Adrenal gland (tissue), 12 donors: ENCODE data around the gene TAF11L3. TPM values are rescaled to one million over a fixed set of nuclear protein-coding genes. Genes with fewer than 3 reads are reported as not detected.
"Not testable (repeated sequence)": the region's sequence is repeated elsewhere in the genome, so short reads cannot be mapped to it uniquely, and the experiment has no call there.

ENCODE experiments used
- DNase-seq, 7 donors: peaks; one replicate each; pipeline ENCODE4 v3.0.0-alpha.2; 2019 to 2020
- H3K27ac ChIP-seq, 5 donors: fragments of 200-600 bp; sonication (generic) in 4 of 5; 1 replicate in 3 of 5; 2 replicates in 2 of 5; pipeline versions ENCODE4 v1.5.1 to v1.8.0; 2016 to 2020; ENCODE audit warnings: mild to moderate bottlenecking in 1 of 5
- H3K27me3 ChIP-seq: fragments of 200-600 bp; 2 replicates; pipeline ENCODE4 v1.8.0; 2021
- H3K36me3 ChIP-seq, 2 donors: fragments of 200-600 bp; replicated peaks in 1 of 2; 1 replicate in 1 of 2; 2 replicates in 1 of 2; pipeline versions ENCODE4 v1.5.1 to v1.8.0; 2018 to 2022
- H3K4me1 ChIP-seq, 2 donors: fragments of 200-600 bp; replicated peaks in 1 of 2; 1 replicate in 1 of 2; 2 replicates in 1 of 2; pipeline versions ENCODE4 v1.5.1 to v1.8.0; 2018 to 2021
- H3K4me3 ChIP-seq, 4 donors: fragments of 200-600 bp; sonication (generic) in 3 of 4; one replicate each; pipeline ENCODE4 v1.5.1; 2016 to 2018
- H3K9me3 ChIP-seq, 3 donors: fragments of 200-600 bp; sonication (generic) in 1 of 3; replicated peaks in 1 of 3; 1 replicate in 2 of 3; 2 replicates in 1 of 3; pipeline versions ENCODE4 v1.5.1 to v1.8.0; 2016 to 2021
- POLR2A ChIP-seq, 2 donors: fragments of 450-650 bp; IDR thresholded peaks; one replicate each; pipeline ENCODE4 v1.6.1; 2017; ENCODE audit warnings: antibody characterized with exemption in 2 of 2, mild to moderate bottlenecking in 2 of 2, moderate library complexity in 1 of 2
- WGBS, 4 donors: extraction: QIAGEN DNeasy Blood & Tissue Kit in 2 of 4; methylation state at CpG; one replicate each; pipeline versions ENCODE4 v1.1.5 to v1.1.7; 2013 to 2017; 5-methylcytosine and 5-hydroxymethylcytosine counted together
- intact Hi-C, 2 donors: fragments of 100-400 bp; cut with DNase I; formaldehyde crosslinking; loops; one replicate each; pipeline versions ENCODE4 v1.14.1 to v1.15.0; 2022 to 2023
- polyA plus RNA-seq, 3 donors: library from polyadenylated mRNA; stranded (reverse); fragments of 200-250 nt in 2 of 3; fragments of 350-450 nt in 1 of 3; fragmentation: Illumina TruSeq in 1 of 3; extraction: RNeasy Lipid Tissue Mini Kit (QIAGEN cat#74804) in 1 of 3; gene quantifications; one replicate each; pipeline ENCODE4 v1.2.3, GENCODE V29; 2013 to 2014
- total RNA-seq, 9 donors: library from RNA; depleted of rRNA in 4 of 9; stranded (reverse); fragments of >200 nt in 4 of 9; fragments of 120-200 nt in 1 of 9; fragmentation: NEBNext Ultra II Directional in 1 of 9; extraction: Animal tissue kit (Norgen Biotek cat#: 25700) in 1 of 9; gene quantifications; one replicate each; pipeline versions ENCODE4 v1.1.0 to v1.2.4, GENCODE V29; 2013 to 2023
- TF ChIP-seq, protein P1 (sequence below), 6 experiments: fragments of 450-650 bp in 4 of 6; fragments of 200-600 bp in 2 of 6; sonication (generic) in 1 of 6; IDR thresholded peaks; 1 replicate in 5 of 6; 2 replicates in 1 of 6; pipeline versions ENCODE4 v1.5.1 to v1.8.0; 2016 to 2021; ENCODE audit warnings: antibody characterized with exemption in 6 of 6, mild to moderate bottlenecking in 2 of 6, moderate library complexity in 1 of 6
- donor health status: healthy with polysubstance abuse.
- donor health status: Bipolar disorder and iron deficiency.
- donor health status: DM: yes; HTN: yes; CAD: no.
- donor health status: DM: no; HTN: no; CAD: no.
- donor health status: DM: no; HTN: no; CAD: no.
- donor health status: DM: yes; HTN: yes; CAD: no.

Gene TAF11L3
- total and polyA plus RNA-seq, 12 donors, result not detected

GRCh38 chr5:17492770-17493169, 25.4 kb upstream of the TAF11L3 start:
- Histone ChIP-seq H3K4me1 (no peaks in the 10 kb centered on the region), H3K27me3 (no peaks in the 10 kb centered on the region), H3K27ac (no peak overlapping the region), H3K9me3 (no peaks in the 10 kb centered on the region), H3K4me3 (no peak overlapping the region), H3K36me3 (no peaks in the 10 kb centered on the region)
- intact Hi-C loops, result no loop called here
- no peak for DNase-seq
- TF ChIP-seq, protein P1, sequence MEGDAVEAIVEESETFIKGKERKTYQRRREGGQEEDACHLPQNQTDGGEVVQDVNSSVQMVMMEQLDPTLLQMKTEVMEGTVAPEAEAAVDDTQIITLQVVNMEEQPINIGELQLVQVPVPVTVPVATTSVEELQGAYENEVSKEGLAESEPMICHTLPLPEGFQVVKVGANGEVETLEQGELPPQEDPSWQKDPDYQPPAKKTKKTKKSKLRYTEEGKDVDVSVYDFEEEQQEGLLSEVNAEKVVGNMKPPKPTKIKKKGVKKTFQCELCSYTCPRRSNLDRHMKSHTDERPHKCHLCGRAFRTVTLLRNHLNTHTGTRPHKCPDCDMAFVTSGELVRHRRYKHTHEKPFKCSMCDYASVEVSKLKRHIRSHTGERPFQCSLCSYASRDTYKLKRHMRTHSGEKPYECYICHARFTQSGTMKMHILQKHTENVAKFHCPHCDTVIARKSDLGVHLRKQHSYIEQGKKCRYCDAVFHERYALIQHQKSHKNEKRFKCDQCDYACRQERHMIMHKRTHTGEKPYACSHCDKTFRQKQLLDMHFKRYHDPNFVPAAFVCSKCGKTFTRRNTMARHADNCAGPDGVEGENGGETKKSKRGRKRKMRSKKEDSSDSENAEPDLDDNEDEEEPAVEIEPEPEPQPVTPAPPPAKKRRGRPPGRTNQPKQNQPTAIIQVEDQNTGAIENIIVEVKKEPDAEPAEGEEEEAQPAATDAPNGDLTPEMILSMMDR (IDR thresholded peaks at IDR 0.05), result no peak
- no peak for TF ChIP-seq POLR2A (IDR thresholded peaks at IDR 0.05)
- WGBS, 4 donors, result 81 to 89% (median 85%) methylated on average over 3 of the region's 3 CpGs

GRCh38 chr5:17497446-17497845, 20.7 kb upstream of the TAF11L3 start:
- no peak for DNase-seq
- TF ChIP-seq, protein P1 (IDR thresholded peaks at IDR 0.05), result no peak
- TF ChIP-seq POLR2A (IDR thresholded peaks at IDR 0.05), result no peak
- Histone ChIP-seq H3K4me1 (no peaks in the 10 kb centered on the region), H3K9me3 (no peaks in the 10 kb centered on the region), H3K4me3 (no peak overlapping the region), H3K27ac (no peak overlapping the region), H3K27me3 (no peaks in the 10 kb centered on the region), H3K36me3 (no peaks in the 10 kb centered on the region)
- intact Hi-C loops, result no loop called here
- WGBS, 4 donors, result 49 to 75% (median 68%) methylated on average over 4 of the region's 4 CpGs

- WGBS, 4 donors, result 77 to 89% (median 86%) methylated on average over 8 of the region's 8 CpGs
- not testable (repeated sequence) for H3K36me3 ChIP-seq, H3K9me3 ChIP-seq
These were observed 20.2 kb upstream of the TAF11L3 start, which contains the start of gene TAF11L2 for GRCh38 chr5:17497931-17498330. Gene TAF11L2 (plus strand): TSS chr5:17498231.

GRCh38 chr5:17511775-17512325, 6.3 kb upstream of the TAF11L3 start:
- H3K4me3 ChIP-seq, result no peak overlapping the region
- H3K36me3 ChIP-seq, result no peaks in the 10 kb centered on the region
- no peaks in the 10 kb centered on the region for H3K9me3 ChIP-seq
- H3K27ac ChIP-seq, result no peak overlapping the region
- H3K4me1 ChIP-seq, result no peaks in the 10 kb centered on the region
- no peaks in the 10 kb centered on the region for H3K27me3 ChIP-seq
- TF ChIP-seq, protein P1 (IDR thresholded peaks at IDR 0.05), result no peak
- TF ChIP-seq POLR2A (IDR thresholded peaks at IDR 0.05), result no peak
- 83 to 90% (median 88%) methylated on average over 9 to 17 of the region's 17 CpGs for WGBS, 4 donors
- intact Hi-C loops, result no loop called here
- DNase-seq, result no peak

More at GRCh38 chr5:17497931-17498330, 20.2 kb upstream of the TAF11L3 start, which contains the start of gene TAF11L2:
- DNase-seq, H3K4me3 ChIP-seq, intact Hi-C loops, H3K4me1 ChIP-seq, H3K27ac ChIP-seq, H3K27me3 ChIP-seq: not testable (repeated sequence)

GRCh38 chr5:17517526-17517925, 641 bp upstream of the TAF11L3 start:
- DNase-seq, result peak in 3 of 7 donors; percentile 25 to 32 (median 31)
- H3K4me3 ChIP-seq, H3K9me3 ChIP-seq, H3K27ac ChIP-seq, H3K27me3 ChIP-seq, H3K4me1 ChIP-seq, H3K36me3 ChIP-seq, intact Hi-C loops: not testable (repeated sequence)
- WGBS, 4 donors, result 73 to 83% (median 82%) methylated on average over 8 to 12 of the region's 12 CpGs

DNA sequence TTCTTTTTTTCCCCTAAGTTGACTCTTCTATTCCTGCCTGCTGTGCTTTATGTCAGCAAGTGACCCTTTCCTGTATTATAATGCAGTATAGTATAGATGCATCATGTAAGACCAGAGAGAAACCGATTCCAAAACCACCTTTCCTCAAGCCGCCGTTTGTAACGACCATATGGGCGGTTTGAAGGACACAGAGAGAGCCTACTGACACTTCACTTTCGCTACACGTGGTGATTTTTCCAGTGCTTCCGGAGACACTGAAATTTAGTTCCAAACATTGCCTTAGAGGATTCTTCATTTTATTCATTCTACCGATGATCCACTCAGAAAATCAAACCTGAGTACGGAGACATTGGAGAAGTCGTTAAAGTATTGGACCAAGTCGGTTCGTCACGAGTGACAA, 1.3 kb downstream of the TAF11L3 start:
- H3K27me3 ChIP-seq, intact Hi-C loops, H3K4me3 ChIP-seq, H3K36me3 ChIP-seq, H3K9me3 ChIP-seq, DNase-seq, H3K27ac ChIP-seq, H3K4me1 ChIP-seq: not testable (repeated sequence)
- WGBS, 4 donors, result 87 to 88% (median 87%) methylated on average over 8 to 10 of the region's 14 CpGs

DNA sequence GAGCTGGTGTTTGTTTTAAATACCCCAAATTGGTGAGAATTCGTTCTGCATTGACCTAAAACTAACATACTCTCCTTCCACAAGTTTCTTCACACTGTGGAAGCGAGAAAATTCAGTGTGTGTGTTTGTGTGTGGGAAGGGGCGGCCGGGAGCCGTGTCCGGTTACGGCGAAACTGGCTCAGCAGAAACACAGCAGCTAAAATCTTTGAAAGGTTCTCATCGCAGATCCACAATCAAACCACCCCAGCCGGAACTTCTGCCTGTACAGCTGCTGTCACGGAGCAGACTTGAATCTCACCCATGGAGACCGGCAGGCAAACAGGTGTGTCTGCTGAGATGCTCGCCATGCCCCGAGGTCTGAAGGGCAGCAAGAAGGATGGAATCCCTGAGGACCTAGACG, 3.3 kb downstream of the TAF11L3 start, which contains the start of gene TAF11L4:
TSS of gene TAF11L4 (plus strand) at position 301 of the 400 bp plus-strand sequence.
- DNase-seq, H3K4me3 ChIP-seq, H3K9me3 ChIP-seq, H3K27me3 ChIP-seq, H3K4me1 ChIP-seq, H3K36me3 ChIP-seq, H3K27ac ChIP-seq, intact Hi-C loops: not testable (repeated sequence)
- WGBS, 4 donors, result no CpG with 5 or more reads among the region's 15 CpGs

GRCh38 chr5:17524935-17525334, 6.8 kb downstream of the TAF11L3 start, which contains the start of gene TAF11L5:
Gene TAF11L5 (plus strand): TSS chr5:17525235.
- H3K36me3 ChIP-seq, intact Hi-C loops, H3K4me3 ChIP-seq, H3K27ac ChIP-seq, DNase-seq, H3K9me3 ChIP-seq, H3K4me1 ChIP-seq, H3K27me3 ChIP-seq: not testable (repeated sequence)
- no CpG with 5 or more reads among the region's 15 CpGs for WGBS, 4 donors
